B cell (primary cell): ENCODE data around the gene OR1I1. TPM values are rescaled to one million over a fixed set of nuclear protein-coding genes. Genes with fewer than 3 reads are reported as not detected.

Experiments used
- ATAC-seq: fragments of 200-7000 bp; cut with Tn5 transposase; one replicate; pipeline ENCODE4 v1.10.0; 2021; ENCODE audit warnings: low read depth, mild to moderate bottlenecking, moderate number of reproducible peaks, moderate library complexity
- CTCF ChIA-PET: fragments of 350-600 bp; sonication (Branson Sonifier 250); formaldehyde crosslinking; loops from one replicate; lab custom pipeline; 2021; ENCODE audit warnings: antibody characterized with exemption, inconsistent platforms; lab: Charles Lee
- POLR2A ChIA-PET: fragments of 350-600 bp; sonication (Branson Sonifier 250); formaldehyde crosslinking; loops from one replicate; lab custom pipeline; 2021; ENCODE audit warnings: antibody characterized with exemption; lab: Charles Lee
- DNase-seq: peaks from one replicate; pipeline ENCODE4 v3.0.0; 2013
- H2AFZ ChIP-seq: 2 replicates; pipeline ENCODE4 v1.6.1; 2012; ENCODE audit warnings: mild to moderate bottlenecking, low read depth, low read length; ENCODE audit not compliant: insufficient read depth, poor library complexity, severe bottlenecking
- H3K27ac ChIP-seq, 2 donors: 1 replicate in 1 of 2; 2 replicates in 1 of 2; pipeline ENCODE4 v1.5.1; 2012 to 2013; ENCODE audit warnings: low read length in 2 of 2, mild to moderate bottlenecking in 2 of 2, moderate library complexity in 1 of 2
- H3K27me3 ChIP-seq, 4 experiments: fragments of 200-600 bp in 1 of 4; sonication (generic) in 1 of 4; replicated peaks in 1 of 4; 1 replicate in 2 of 4; 2 replicates in 2 of 4; pipeline versions ENCODE4 v1.6.1 to v1.7.0; 2013 to 2016; ENCODE audit warnings: low read length in 3 of 4, mild to moderate bottlenecking in 2 of 4, mixed read lengths in 1 of 4, moderate library complexity in 1 of 4; ENCODE audit not compliant: insufficient read depth in 4 of 4, control insufficient read depth in 3 of 4; ENCODE audit errors: control extremely low read depth in 1 of 4
- H3K36me3 ChIP-seq, 2 experiments: replicated peaks in 1 of 2; 1 replicate in 1 of 2; 2 replicates in 1 of 2; pipeline versions ENCODE4 v1.6.1 to v1.7.1; 2013; ENCODE audit warnings: low read length in 1 of 2; ENCODE audit not compliant: insufficient read depth in 2 of 2, control insufficient read depth in 1 of 2; ENCODE audit errors: control extremely low read depth in 1 of 2, extremely low read depth in 1 of 2
- H3K4me1 ChIP-seq, 2 donors: fragments of 200-600 bp in 1 of 2; sonication (generic) in 1 of 2; 1 replicate in 1 of 2; 2 replicates in 1 of 2; pipeline versions ENCODE4 v1.5.1 to v1.6.1; 2013 to 2017; ENCODE audit warnings: low read length in 2 of 2; ENCODE audit not compliant: control insufficient read depth in 2 of 2, insufficient read depth in 2 of 2
- H3K4me2 ChIP-seq: replicated peaks from 2 replicates; pipeline ENCODE3; 2012; ENCODE audit warnings: mild to moderate bottlenecking, low read depth, low read length; ENCODE audit not compliant: poor library complexity, severe bottlenecking
- H3K4me3 ChIP-seq, 5 experiments: fragments of 200-600 bp in 1 of 5; sonication (generic) in 1 of 5; 1 replicate in 3 of 5; 2 replicates in 2 of 5; pipeline versions ENCODE4 v1.5.1 to v1.7.0; 2011 to 2016; ENCODE audit warnings: low read length in 4 of 5, mild to moderate bottlenecking in 4 of 5, low read depth in 2 of 5, control low read depth in 1 of 5, moderate library complexity in 1 of 5; ENCODE audit not compliant: insufficient read depth in 1 of 5; ENCODE audit errors: control extremely low read depth in 1 of 5, extremely low read depth in 1 of 5
- H3K79me2 ChIP-seq: fragments of 200-600 bp; sonication (generic); one replicate; pipeline ENCODE4 v1.6.0; 2016; ENCODE audit warnings: low read length; ENCODE audit not compliant: control insufficient read depth, insufficient read depth
- H3K9ac ChIP-seq: fragments of 200-600 bp; sonication (generic); 2 replicates; pipeline ENCODE4 v1.6.1; 2017; ENCODE audit warnings: mild to moderate bottlenecking, low read length, moderate library complexity
- H3K9me3 ChIP-seq, 3 donors: one replicate each; pipeline versions ENCODE4 v1.6.1 to v1.7.1; 2013; ENCODE audit warnings: low read length in 2 of 3; ENCODE audit not compliant: control insufficient read depth in 2 of 3, insufficient read depth in 1 of 3; ENCODE audit errors: control extremely low read depth in 1 of 3
- H4K20me1 ChIP-seq: 2 replicates; pipeline ENCODE4 v1.6.0; 2012; ENCODE audit warnings: mild to moderate bottlenecking, low read length; ENCODE audit not compliant: insufficient read depth, control insufficient read depth, poor library complexity, severe bottlenecking
- H3K27ac Mint-ChIP-seq: one replicate; pipeline ENCODE4 v1.8.0; 2021; ENCODE audit warnings: mixed read lengths
- H3K27me3 Mint-ChIP-seq: one replicate; pipeline ENCODE4 v1.8.0; 2021; ENCODE audit warnings: mixed read lengths
- H3K4me1 Mint-ChIP-seq: one replicate; pipeline ENCODE4 v1.8.0; 2021; ENCODE audit warnings: mixed read lengths
- H3K4me3 Mint-ChIP-seq: one replicate; pipeline ENCODE4 v1.8.0; 2021; ENCODE audit warnings: mixed read lengths
- H3K9me3 Mint-ChIP-seq: one replicate; pipeline ENCODE4 v1.8.0; 2022; ENCODE audit warnings: mixed read lengths; ENCODE audit not compliant: insufficient read depth
- CTCF ChIP-seq: fragments of 200-600 bp; IDR thresholded peaks from one replicate; pipeline ENCODE4 v1.8.0; 2022; ENCODE audit warnings: antibody characterized with exemption, mild to moderate bottlenecking
- EZH2 ChIP-seq: IDR thresholded peaks from 2 replicates; pipeline ENCODE4 v1.6.1; 2012; ENCODE audit warnings: borderline replicate concordance, low read depth, mild to moderate bottlenecking, moderate library complexity, low read length; ENCODE audit not compliant: insufficient read depth, poor library complexity, severe bottlenecking
- WGBS: methylation state at CpG from one replicate; pipeline ENCODE4 v1.1.5; 2013; ENCODE audit warnings: missing lambda C conversion rate; ENCODE audit not compliant: insufficient coverage; 5-methylcytosine and 5-hydroxymethylcytosine counted together
- intact Hi-C: fragments of 100-400 bp; cut with micrococcal nuclease; formaldehyde crosslinking; loops from one replicate; pipeline ENCODE4 v1.10.0; 2022
- polyA plus RNA-seq: library from polyadenylated mRNA; depleted of rRNA; stranded (reverse); fragments of >200 nt; gene quantifications from 2 replicates; pipeline ENCODE4 v1.2.3, GENCODE V29; 2012
- total RNA-seq, 2 donors: library from RNA; stranded (reverse); fragments of 120-200 nt in 1 of 2; gene quantifications; 1 replicate in 1 of 2; 2 replicates in 1 of 2; pipeline versions ENCODE4 v1.2.3 to v1.2.4, GENCODE V29; 2013 to 2022

Gene OR1I1
- total and polyA plus RNA-seq, 2 donors (not counting 1 experiment from before 2014, with no cell fraction given) = not detected

- no peak overlapping the region for H3K4me3 ChIP-seq
- no peaks in the 10 kb centered on the region for H3K9me3 ChIP-seq
- H2AFZ ChIP-seq = no peak overlapping the region
- DNase-seq (no peak), ATAC-seq (no peak)
- 83% methylated on average over 1 of the region's 3 CpGs for WGBS
- H3K36me3 ChIP-seq = no peaks in the 10 kb centered on the region
- H3K27ac Mint-ChIP-seq = no peak overlapping the region
- no peaks in the 10 kb centered on the region for H3K79me2 ChIP-seq
- H3K4me1 ChIP-seq = no peaks in the 10 kb centered on the region
- no peak for TF ChIP-seq EZH2
- TF ChIP-seq CTCF = no peak
- H3K9me3 Mint-ChIP-seq = peaks cover 1% of the 10 kb centered on the region
- intact Hi-C loops = no loop called here
- H3K4me3 Mint-ChIP-seq = no peak overlapping the region
- H3K4me1 Mint-ChIP-seq = no peaks in the 10 kb centered on the region
- peaks cover 0 to 6% (median 0%) of the 10 kb centered on the region in 4 experiments for H3K27me3 ChIP-seq
- H3K27me3 Mint-ChIP-seq = peaks cover 37% of the 10 kb centered on the region
- H4K20me1 ChIP-seq = no peaks in the 10 kb centered on the region
- H3K4me2 ChIP-seq = no peak overlapping the region
- H3K27ac ChIP-seq = no peak overlapping the region
- H3K9ac ChIP-seq = no peak overlapping the region
- ChIA-PET POLR2A (no interaction called here), CTCF (no interaction called here)
These were observed 36.5 kb upstream of the OR1I1 start for GRCh38 chr19:15045506-15045905.

GRCh38 chr19:15047680-15048079 lies 34.3 kb upstream of the OR1I1 start:
- ChIA-PET CTCF (no interaction called here), POLR2A (no interaction called here)
- ATAC-seq (no peak), DNase-seq (no peak)
- H3K4me2 ChIP-seq = no peak overlapping the region
- no peaks in the 10 kb centered on the region for H4K20me1 ChIP-seq
- H3K9me3 ChIP-seq = no peaks in the 10 kb centered on the region
- H3K4me1 Mint-ChIP-seq = no peaks in the 10 kb centered on the region
- intact Hi-C loops = no loop called here
- TF ChIP-seq CTCF (no peak), EZH2 (no peak)
- no peaks in the 10 kb centered on the region for H3K79me2 ChIP-seq
- no peaks in the 10 kb centered on the region for H3K36me3 ChIP-seq
- H3K27ac ChIP-seq = no peak overlapping the region
- no peak overlapping the region for H3K4me3 Mint-ChIP-seq
- no peaks in the 10 kb centered on the region for H3K27me3 ChIP-seq
- H3K27me3 Mint-ChIP-seq = peaks cover 42% of the 10 kb centered on the region
- H3K9me3 Mint-ChIP-seq = peaks cover 7% of the 10 kb centered on the region
- H2AFZ ChIP-seq = no peak overlapping the region
- no peak overlapping the region for H3K9ac ChIP-seq
- H3K4me3 ChIP-seq = no peak overlapping the region
- no peaks in the 10 kb centered on the region for H3K4me1 ChIP-seq
- no peak overlapping the region for H3K27ac Mint-ChIP-seq
- WGBS = 89% methylated on average over 7 of the region's 11 CpGs
